ENCODE measurements around the gene HOXD10. TPM values are rescaled to one million over a fixed set of nuclear protein-coding genes. Genes with fewer than 3 reads are reported as not detected.

The HOXD10 gene
- total RNA-seq, 1 donor from 2014 or later = not detected

DNA sequence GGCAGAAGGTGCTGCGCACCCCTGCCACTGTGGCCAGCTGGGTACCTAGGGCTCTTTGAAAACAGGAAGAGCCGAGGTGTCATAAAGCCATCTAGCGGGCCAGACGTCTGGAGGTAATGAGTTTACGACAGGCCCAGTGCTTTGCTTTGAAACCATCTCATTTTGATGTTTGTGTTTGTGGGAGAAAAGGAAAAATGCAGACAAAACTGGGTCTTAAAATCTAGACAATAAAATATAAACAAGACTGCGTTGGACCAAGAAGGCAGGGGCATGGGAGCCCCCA lies 9.1 kb downstream of the HOXD10 start:
- Mint-ChIP-seq H3K4me1 (ENCODE audit: low read depth) (peaks cover 22% of the 10 kb centered on the region), H3K27me3 (ENCODE audit: low read depth) (peaks cover 66% of the 10 kb centered on the region), H3K4me3 (ENCODE audit: unreplicated experiment) (no peak overlapping the region), H3K27ac (ENCODE audit: unreplicated experiment) (no peak overlapping the region), H3K36me3 (ENCODE audit: low read depth) (peaks cover 3% of the 10 kb centered on the region), H3K9me3 (ENCODE audit: low read depth) (no peaks in the 10 kb centered on the region)
- TF ChIP-seq, protein P1, sequence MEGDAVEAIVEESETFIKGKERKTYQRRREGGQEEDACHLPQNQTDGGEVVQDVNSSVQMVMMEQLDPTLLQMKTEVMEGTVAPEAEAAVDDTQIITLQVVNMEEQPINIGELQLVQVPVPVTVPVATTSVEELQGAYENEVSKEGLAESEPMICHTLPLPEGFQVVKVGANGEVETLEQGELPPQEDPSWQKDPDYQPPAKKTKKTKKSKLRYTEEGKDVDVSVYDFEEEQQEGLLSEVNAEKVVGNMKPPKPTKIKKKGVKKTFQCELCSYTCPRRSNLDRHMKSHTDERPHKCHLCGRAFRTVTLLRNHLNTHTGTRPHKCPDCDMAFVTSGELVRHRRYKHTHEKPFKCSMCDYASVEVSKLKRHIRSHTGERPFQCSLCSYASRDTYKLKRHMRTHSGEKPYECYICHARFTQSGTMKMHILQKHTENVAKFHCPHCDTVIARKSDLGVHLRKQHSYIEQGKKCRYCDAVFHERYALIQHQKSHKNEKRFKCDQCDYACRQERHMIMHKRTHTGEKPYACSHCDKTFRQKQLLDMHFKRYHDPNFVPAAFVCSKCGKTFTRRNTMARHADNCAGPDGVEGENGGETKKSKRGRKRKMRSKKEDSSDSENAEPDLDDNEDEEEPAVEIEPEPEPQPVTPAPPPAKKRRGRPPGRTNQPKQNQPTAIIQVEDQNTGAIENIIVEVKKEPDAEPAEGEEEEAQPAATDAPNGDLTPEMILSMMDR (IDR thresholded peaks at IDR 0.05) = no peak
- no peak for DNase-seq (ENCODE audit: low spot score)

DNA sequence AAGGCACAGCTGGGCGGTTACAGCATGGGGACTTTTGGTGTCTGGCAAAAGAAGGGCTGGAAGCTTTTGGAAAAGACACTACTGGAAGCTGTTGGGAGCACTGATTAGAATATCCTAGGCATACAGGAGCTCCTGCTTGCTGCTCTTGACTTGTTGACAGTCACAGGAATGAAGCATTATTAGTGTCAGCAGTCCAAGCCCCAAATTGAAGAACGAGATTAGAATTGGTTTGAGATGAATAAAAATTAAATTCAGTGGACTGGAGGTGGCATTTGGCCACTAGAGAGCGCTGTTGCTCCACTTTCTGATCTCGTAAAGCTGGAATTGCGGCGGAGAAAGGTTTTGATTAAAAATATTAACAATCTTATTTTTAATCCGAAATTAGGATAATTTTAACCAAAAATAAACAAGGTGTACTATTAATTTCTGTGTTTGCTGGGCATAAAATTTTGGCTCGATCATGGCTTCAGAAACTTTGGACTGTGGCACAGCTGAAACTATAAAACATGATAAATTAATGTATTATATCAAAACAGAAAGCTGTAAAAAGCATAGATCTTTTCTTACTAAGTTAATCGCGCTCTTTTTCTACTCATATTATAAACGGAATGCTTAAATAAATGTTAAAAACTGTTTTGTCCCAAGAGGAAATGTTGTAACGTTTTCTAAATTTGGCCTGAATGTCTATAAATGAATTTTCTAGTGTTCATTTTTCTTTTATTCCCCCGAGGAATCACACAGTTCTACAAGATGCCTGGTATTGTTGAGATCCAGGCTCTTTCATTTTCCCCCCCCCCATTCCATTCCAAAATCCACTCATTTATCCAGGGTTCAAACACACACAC lies 10.6 kb downstream of the HOXD10 start:
- H3K4me1 Mint-ChIP-seq (ENCODE audit: low read depth) = peaks cover 26% of the 10 kb centered on the region
- no peak for DNase-seq (ENCODE audit: low spot score)
- no peak overlapping the region for H3K27ac Mint-ChIP-seq (ENCODE audit: unreplicated experiment)
- peaks cover under 1% of the 10 kb centered on the region for H3K9me3 Mint-ChIP-seq (ENCODE audit: low read depth)
- H3K36me3 Mint-ChIP-seq (ENCODE audit: low read depth) = peaks cover 3% of the 10 kb centered on the region
- TF ChIP-seq, protein P1 (IDR thresholded peaks at IDR 0.05) = peak; percentile 98
- no peak overlapping the region for H3K4me3 Mint-ChIP-seq (ENCODE audit: unreplicated experiment)
- peaks cover 71% of the 10 kb centered on the region for H3K27me3 Mint-ChIP-seq (ENCODE audit: low read depth)

DNA sequence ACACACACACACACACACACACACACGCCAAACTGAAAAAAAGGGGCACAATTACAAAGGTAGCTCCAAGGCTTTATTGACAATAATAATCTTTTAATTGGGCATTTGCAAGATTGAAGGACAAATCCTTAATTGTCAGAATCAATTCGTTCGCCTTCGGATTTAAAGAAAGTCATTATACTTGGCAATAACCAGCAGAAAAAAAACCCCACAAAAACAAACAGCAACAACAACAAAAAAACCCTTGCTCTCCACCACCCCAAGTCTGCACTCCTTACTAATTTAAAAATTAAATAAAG lies 11.1 kb downstream of the HOXD10 start:
- Mint-ChIP-seq H3K36me3 (ENCODE audit: low read depth) (peaks cover 3% of the 10 kb centered on the region), H3K9me3 (ENCODE audit: low read depth) (peaks cover 4% of the 10 kb centered on the region), H3K27ac (ENCODE audit: unreplicated experiment) (no peak overlapping the region), H3K27me3 (ENCODE audit: low read depth) (peaks cover 73% of the 10 kb centered on the region), H3K4me1 (ENCODE audit: low read depth) (peaks cover 27% of the 10 kb centered on the region), H3K4me3 (ENCODE audit: unreplicated experiment) (no peak overlapping the region)
- TF ChIP-seq, protein P1 (IDR thresholded peaks at IDR 0.05) = no peak
- DNase-seq (ENCODE audit: low spot score) = no peak

DNA sequence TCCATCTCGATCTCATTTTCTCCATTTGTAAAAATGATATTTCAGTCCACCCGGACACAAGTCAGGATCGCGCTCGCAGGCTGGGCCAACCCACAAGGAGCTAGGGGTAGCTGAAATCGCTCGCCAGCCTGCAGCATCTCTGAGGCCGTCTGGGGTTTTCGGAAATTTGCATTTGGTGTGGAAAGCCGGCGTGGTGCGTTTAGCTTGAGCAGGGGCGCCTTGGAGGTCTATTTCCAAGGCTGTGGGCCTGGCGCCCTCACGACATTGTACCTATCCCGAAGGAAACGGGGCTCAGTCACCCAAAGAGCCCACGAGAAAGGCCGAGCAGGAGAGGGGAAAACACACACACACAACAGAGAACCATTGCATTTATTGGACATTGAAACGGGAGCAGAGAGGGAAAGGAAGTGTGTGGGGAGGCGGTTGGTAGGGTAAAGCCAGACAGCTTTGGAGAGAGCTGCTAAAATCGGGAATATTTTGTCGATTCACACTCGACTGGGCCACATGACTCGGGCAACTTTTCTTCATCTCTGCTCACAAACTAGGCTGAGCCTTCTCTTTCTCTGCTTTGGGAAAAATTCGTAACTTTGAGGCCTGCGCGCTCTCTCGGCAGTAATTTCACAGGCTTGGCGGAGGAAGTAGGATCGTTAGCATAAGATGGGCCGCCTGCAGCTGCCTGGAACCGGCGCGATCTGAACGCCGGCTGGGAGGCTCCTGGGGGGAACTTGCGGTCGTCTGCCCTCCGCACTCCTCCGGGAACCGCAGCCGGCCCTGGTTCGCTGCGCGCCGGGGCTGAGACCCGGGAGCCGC lies 11.8 kb downstream of the HOXD10 start:
- TF ChIP-seq, protein P1 (IDR thresholded peaks at IDR 0.05) = no peak
- H3K4me1 Mint-ChIP-seq (ENCODE audit: low read depth) = peaks cover 27% of the 10 kb centered on the region
- peaks cover 3% of the 10 kb centered on the region for H3K36me3 Mint-ChIP-seq (ENCODE audit: low read depth)
- peaks cover 79% of the 10 kb centered on the region for H3K27me3 Mint-ChIP-seq (ENCODE audit: low read depth)
- H3K9me3 Mint-ChIP-seq (ENCODE audit: low read depth) = peaks cover 4% of the 10 kb centered on the region
- H3K27ac Mint-ChIP-seq (ENCODE audit: unreplicated experiment) = no peak overlapping the region
- H3K4me3 Mint-ChIP-seq (ENCODE audit: unreplicated experiment) = no peak overlapping the region
- DNase-seq (ENCODE audit: low spot score) = no peak

DNA sequence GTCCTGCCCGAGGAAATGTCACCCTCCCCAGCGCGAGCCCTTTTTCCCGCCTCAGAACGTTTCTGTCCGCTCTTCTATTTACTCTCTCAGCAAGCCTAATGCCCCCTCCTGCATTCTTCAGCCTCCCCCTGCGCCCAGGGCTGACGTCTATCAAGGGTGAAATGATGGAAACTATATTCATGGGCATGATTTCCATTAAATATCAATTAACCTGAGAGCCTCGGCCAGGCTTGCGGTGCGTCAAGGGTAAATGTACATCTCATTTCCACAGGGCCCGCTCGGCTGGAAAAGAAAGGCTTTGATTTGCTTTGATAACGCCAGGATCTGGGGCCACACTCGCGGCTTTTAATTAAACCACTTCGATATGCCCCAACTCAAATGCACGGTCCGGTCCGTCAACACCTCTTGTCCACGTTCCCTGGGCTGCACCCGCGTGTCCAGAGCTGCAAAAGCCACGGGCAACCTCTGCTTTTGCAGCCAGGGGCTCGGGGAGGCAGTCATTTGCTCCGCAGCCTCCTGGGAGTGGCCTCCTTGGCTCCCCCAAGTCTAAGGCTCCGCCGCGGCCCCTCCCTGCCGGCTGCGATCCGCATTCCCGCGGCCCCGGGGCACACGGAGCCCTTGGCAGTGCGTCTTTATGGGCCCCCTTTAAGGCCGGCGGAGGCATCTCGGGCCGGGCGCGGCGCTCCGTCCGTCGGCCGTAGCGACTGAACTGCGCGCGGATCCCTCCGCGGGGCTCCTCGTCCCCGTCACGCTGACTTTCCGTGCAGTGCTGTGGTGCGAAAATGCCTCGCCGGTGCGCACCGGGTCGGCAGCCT lies 12.6 kb downstream of the HOXD10 start, which contains the start of gene HOXD8:
Gene HOXD8, plus strand, starts transcription at position 724 of the 815 bp plus-strand sequence. CDS start 662 bp downstream, outside the sequence.
- peaks cover 3% of the 10 kb centered on the region for H3K36me3 Mint-ChIP-seq (ENCODE audit: low read depth)
- no peak within 1 kb of the TSS for H3K27ac Mint-ChIP-seq (ENCODE audit: unreplicated experiment)
- peaks cover 4% of the 10 kb centered on the region for H3K9me3 Mint-ChIP-seq (ENCODE audit: low read depth)
- TF ChIP-seq, protein P1 (IDR thresholded peaks at IDR 0.05) = no peak
- peak within 1 kb of the TSS; percentile 51 for H3K4me3 Mint-ChIP-seq (ENCODE audit: unreplicated experiment)
- peaks cover 80% of the 10 kb centered on the region for H3K27me3 Mint-ChIP-seq (ENCODE audit: low read depth)
- DNase-seq (ENCODE audit: low spot score) = no peak
- H3K4me1 Mint-ChIP-seq (ENCODE audit: low read depth) = peaks cover 22% of the 10 kb centered on the region

Measured in chondrocyte (in vitro differentiated cells).